GM19025 (cell line): ENCODE measurements around the gene NUAK1.

ENCODE experiments used
- ATAC-seq: cut with Tn5 transposase; IDR thresholded peaks from one replicate; pipeline ENCODE4 v1.9.1; 2021; ENCODE audit warnings: mild to moderate bottlenecking, low read depth, moderate library complexity; ENCODE audit not compliant: unreplicated experiment

Gene NUAK1

DNA sequence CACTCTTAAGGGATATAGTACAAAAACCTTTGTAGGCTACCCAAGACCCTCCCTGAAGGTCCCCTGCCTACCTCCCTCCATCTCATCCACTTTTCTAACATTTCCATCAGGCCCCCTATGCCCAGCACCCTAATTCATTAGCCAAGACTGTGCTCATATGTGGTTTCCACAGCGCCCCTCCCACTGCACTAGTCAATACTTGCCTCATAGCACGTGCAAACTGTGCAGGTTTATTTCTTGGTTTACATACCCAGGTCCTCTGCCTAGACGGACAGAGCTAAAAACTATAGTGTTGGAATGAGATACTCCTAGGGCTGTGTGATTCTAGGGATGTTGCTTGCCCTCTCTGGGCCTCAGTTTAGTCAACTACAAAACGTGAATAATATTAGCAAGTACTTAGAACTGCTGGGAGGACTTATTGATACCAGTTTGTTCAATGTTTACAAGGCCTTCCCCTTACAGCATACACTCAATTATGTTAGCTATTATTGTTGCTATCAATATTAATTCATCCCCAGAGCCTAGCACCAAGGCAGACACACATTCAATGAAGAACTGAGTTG, 50.4 kb downstream of the NUAK1 start:
- no peak for ATAC-seq

DNA sequence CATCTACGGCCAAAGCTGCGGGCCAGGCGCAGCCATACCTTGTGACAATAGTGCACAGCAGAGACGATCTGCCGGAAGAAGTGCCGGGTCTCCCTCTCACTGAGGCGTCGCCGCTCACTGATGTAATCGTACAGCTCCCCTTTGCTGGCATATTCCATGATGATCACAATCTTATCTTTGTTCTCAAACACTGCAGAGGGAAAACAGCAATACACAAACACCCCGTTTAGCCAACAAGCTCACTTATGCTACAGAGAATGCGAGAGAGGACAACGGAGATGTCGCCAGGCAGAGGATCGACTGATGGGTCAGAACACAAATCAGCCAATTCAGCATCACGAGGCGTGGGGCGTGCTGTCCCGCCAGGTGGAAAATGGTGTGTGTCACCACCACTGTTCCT, 52.1 kb downstream of the NUAK1 start:
- no peak for ATAC-seq

DNA sequence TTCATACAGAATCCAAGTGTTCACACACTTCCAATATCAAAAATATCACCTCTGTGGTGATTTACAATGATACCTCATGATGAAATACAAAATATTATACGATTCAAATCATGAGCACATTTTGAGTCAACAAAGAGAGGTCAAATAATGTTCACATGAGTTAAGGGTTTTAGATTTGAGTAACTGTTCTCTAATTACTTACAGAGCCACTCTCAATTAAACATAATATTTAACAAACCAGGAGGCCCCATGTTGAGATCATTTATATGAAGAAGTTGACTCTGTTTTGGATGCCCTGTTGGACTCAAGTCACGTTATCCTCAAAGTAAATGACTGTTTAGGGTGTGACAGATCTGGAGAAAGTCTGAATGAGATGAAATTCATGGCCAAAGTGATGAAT, 53.5 kb downstream of the NUAK1 start:
- no peak for ATAC-seq

DNA sequence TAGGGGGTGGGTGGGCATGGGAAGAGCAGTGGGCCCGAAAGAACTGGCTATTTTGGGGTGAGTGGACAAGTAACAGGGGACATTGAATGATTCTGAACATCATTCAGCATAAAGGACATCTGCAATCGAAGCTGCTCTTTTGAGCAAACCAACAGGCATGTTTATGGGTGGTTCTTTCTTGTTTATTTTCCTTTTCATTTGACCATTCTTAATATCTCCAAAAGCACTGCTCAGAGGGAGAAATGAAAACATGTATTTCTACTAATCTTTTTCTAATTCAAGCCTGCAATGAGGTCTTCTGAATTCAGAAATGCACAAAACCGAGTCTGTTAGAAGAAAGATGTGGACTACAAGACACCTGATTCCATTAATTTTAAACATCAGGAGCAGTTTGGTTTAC, 54.0 kb downstream of the NUAK1 start:
- no peak for ATAC-seq

DNA sequence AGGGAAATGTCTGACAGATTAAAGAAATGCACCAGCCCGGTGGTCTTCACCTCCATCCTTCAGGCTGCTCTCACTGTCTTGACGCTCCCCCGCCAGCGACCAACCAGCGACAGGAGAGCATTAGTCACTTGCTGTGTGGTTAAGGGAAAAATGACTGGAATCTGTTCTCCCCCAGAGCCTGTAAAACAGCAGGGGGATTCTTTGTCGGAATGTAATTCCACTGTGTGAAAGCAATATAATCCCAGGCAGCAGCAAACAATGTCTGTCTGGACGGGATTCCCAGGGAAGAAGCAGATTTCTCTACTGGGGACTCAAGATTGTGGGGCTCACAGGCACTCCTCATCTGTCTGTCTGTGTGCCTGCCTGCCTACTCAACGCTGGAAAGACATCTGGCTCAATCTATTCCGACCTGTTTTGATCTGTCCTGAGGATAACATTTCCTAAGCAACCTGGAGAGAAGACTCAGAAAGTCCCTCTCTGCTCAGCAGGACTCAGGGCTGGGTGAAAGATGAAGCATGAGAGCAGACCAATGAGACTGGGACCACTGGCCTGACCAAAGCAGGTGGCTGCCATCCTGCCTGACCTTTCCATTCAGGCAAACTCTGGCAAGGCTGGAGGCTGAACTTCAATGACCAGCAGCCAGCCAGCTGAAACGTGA, 54.6 kb downstream of the NUAK1 start:
- ATAC-seq, result no peak

DNA sequence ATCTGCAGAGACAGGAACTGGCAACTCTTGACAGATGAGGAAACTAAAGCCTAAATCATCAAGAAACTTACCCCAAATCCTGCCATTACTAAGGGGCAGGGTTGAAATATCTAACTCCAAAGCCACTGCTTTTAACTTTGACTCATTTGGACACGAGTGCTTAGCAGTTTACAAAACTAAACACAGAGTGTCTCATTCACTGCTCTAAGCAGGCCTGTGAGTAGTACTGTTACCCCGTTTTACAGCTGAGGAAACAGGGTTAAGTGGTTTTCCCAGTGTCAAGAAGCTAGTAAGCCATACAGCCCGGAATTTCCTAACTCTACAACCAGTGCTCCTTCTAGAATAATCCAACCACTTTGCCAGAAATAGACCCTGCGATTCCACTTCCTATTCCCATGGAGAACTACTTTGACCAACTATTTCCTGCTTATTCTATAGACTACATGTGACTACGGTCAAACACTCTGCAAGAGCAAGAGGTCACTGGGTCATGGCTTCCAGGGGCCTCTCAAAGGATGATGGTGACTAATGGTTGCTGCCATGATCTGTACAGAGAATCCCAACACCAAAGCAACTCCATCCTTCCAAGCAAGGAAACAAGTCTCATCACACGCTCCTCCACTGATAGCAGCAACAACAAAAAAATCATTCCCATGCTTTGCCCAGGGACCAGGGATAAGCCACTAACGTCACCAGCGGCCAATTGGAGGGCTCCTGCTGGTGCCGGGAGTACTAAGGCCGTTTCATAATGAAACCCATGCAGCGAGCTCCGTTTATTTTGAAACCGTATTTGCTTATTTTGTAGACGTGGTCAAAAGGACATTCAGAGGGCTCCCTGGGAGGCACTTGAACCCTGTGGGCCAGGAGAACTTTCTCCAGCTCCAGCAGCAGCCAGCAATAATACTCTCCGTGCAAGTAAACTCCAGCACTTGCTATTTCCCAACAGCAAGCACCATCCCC, 56.3 kb downstream of the NUAK1 start:
- ATAC-seq, result no peak

DNA sequence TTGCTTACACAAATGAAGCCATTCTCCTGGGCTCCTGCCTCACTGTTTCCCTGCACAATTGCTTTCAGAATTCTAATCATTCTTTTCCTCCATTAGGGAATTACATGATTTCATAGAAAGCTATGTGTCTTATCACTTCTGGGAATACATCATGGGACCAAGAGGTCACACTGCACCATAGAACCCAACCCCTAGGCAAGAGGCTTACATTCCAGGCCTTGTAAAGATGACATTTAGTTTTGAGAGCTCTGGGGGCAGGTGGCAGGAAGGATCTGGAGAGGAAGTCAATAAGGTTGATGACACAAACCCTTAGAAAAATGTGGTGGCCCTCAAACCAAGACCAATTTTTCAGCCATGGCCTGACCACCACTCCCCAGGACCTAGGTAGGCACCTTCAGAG, 57.1 kb downstream of the NUAK1 start:
- ATAC-seq, result no peak

DNA sequence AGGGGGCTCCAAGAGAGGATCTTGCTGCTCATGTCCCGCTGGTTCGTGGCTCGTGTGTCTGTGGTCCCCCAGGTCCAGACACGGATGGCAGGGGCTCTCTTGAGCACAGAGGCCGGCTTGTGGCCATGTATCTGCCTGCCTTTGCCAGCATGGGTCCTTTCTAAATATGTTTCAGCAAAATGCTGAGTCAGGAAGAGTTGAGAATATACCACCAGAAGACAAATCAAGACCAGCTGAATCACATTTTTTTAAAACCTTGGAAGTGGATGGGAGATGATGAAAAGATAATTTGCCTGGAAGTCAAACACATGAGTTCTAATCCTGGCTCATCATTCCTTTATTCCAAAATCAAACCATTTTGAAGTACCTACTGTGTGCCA, 58.0 kb downstream of the NUAK1 start:
- ATAC-seq, result no peak

DNA sequence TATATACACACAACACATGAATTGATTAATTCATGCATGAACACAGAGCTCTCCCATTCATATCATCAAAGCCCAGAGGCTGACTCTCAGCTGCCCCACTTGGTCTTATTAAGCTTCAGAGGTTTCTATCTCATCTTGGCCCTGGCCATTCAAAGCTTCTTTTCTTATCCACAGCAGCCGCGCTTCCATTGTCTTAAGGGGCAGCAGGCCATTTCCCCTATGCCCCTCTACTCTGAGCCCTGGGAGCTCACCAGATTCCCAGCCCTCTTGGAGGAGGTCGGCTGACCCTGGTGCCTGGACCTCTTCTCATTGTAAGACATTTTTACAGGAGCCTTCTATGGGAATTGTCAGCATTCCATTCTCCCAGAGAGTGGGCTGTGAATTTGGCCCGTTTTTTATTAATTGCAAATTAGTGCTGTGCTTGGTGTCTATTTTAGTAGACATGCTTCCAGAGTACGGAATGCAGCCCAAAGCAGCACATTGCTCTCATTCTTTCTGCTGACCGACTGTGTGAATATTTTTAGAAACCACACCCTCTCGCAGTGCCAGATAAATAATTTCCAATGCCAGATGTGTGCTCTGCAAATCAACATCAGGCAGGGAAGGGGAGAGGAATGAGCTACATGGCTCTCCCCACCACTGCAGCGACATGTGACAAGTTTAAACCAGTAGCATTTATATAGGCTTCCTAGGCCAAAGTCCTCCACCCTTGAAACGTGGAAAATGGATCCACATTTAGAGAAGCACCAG, 58.5 kb downstream of the NUAK1 start:
- ATAC-seq, result no peak

DNA sequence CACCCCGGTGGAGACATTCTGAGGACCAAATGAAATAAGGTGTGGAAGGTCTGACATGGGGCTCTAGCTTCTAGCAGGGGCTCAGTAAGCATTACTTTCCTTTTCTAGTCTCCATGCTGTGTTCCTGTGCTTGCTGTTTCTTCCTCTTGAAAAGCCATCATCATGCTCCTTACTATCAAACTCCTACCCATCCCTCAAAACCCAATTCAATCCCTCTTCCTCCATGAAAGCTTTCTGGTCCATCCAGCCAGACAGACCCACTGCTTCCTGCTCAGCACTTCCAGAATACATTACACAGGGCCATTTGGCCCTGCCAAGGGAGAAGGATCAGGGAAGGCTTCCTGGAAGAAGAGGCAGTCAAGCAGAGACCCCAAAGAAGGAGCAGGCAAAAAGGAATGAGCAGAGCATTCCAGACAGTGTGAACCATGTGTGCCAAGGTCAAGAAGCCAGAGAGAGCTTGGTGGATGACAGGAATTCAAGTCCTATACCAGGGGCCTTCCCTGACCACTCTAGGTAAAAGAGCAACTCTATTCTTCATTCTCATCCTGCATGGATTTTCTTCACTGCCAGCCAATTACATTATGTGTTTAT, 59.5 kb downstream of the NUAK1 start:
- ATAC-seq, result no peak

DNA sequence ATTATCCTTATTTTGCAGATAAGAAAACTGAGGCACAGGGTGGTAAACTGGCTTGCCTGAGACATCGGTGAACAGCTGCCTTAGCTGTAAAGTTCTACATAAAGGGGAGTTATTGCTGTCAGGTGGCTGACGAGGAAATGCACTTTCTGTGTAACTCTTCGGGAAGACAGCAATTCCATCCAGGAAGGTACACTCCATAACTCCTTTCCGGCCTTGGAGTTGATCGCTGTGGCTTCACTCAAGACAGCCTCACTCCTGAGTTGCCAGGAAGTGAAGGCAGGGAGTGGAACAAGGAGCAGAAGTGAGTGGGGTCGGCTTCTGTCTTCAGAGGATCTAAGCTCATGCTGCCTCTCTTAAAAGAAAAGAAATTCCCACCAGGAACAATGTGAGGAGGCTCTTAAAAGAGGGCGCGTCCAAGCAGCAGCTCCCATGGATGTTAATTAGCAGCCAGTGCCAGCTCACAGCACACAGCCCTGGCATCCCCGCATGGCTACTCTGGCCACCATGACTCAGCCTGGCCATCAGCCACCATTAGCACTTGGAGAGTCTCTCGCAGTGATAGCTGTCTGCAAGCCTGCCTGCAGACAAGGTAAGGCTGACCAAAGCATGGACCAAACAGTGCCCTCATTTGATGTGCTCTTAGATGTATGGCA, 60.3 kb downstream of the NUAK1 start:
- no peak for ATAC-seq

DNA sequence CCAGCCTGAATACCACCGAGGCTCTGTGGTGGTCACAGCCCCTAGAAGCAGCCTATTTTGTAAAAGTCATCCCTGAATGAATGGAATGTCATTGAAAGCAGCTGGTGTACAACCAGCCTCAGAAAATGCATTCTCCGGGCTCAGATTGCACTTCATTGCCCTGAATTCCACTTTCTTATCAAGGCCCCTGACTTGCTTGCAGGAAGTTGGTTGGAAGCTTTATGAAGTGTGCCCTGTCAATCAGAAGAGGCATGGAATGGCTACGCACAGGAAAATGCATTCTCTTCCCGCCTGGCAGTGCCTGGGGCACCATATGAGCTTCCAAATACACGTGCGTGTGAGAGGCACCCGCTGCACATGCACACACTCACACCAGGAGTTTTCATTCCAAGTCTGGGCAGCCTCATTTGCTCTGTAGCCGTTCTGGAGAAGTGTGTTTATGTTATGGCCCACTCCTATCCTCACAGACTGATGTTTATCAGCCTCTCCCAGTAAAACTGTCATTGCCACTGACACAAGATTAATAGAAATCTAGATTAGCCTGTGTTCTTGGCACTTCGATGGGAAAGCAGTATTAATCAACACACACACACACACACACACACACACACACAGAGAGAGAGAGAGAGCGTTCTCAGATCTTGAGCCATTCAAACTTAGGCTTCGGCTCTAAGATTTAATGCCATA, 63.9 kb downstream of the NUAK1 start:
- ATAC-seq, result no peak

DNA sequence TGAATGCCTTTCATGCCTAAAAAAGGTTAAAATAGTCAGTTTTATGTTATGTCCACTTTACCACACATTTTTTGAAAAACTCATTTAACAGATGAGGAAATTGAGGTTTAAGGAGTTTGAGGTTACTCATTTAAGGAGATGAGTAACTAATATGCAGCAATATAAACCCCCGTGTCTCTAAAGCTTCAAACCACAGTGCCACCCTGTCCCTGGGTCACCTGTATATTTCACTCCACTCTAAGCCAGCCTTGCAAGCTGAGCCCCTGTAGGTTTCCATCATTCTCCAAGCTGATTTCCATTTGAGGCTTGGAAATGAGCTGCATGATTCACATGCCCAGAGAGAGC, 64.4 kb downstream of the NUAK1 start:
- no peak for ATAC-seq

DNA sequence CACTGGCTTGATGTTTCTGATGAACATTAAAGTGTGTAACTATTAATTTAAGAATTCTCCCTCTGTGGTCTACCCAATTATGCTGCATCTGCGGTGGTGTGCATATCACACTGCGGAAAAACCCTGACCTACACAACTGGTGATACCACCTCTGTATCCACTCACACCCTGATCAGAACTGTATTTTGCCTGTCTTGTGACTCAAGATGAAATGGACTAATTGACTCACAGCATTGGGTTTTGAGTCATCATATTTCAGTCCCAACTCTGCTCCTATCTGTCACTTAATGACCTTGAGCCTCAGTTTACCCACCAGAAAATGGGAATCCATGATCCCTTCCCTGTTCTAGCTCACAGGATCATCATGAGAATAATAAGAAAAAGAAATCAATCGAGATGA, 65.6 kb downstream of the NUAK1 start:
- ATAC-seq, result no peak

DNA sequence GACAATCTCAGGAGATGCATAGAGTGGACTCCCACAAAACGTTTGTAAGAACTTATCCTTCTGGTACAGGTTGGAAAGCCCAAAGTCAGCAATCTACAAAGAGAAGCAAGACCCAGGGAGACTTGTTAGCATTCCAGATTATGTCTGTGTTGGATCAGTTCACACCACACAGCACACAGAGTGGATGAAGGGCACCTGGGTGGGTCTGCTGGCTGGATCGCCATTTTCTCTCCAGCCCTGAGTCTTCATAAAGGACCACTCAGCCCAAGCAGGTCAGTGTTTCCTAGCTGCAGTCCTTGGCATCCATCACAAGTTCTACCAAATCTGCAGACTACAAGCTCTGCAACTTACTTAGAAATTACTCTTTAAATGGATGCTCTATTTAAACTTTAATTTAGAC, 66.0 kb downstream of the NUAK1 start:
- ATAC-seq, result no peak

DNA sequence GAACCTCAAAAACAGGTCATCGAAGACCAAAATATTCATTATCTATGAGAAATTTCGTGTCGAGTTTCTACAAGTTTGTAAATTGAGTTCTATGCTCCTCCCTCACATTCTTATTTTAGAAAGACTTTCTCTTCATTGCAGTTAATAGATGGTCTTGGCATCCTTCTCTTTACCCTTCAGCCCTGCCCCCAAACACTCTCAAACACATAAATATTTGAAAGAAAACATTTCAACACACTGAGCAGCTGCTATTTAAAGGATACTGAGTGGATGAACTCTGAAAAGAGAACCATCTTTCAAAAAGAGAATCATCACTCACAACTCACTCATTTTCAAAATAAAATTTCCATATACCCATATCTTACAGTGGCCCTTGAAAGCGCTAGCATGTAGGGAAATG, 67.1 kb downstream of the NUAK1 start:
- no peak for ATAC-seq

DNA sequence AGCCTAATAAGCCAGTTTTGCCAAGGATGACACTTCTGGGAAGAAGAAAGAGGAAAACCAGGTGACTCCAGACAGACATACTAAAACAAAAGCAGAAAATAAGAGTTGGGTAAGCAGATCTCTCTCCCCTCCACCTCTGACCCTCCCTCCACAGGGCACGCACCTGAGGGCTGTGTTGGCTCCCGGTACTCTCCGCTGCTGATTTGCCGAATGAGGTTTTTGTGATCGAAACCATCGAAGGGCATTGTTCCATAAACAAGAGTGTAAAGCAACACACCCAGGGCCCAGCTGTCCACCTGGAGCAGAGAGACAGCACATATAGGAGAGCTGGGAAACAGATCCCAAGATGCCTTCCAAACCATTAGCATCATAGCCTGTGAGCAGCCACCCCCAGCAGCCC, 68.1 kb downstream of the NUAK1 start:
- ATAC-seq, result no peak

DNA sequence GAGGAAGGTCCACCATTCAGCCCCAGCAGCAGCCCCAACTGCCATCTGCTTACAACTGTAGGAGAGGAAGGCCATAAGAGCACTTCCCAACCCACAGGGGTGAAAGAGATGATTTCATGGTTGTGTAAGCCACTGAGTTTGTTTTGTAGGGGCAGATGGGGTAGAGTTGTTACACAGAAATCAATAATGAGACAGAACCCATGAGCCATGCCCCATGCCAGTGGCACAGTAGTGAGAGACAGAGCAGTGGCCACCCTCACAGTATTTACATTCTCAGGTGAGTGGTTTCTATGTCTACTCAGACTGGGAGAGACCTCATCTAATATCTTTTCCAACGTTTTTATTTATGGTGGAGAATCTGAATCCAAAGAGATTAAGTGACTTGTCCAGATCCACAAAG, 68.6 kb downstream of the NUAK1 start:
- no peak for ATAC-seq

DNA sequence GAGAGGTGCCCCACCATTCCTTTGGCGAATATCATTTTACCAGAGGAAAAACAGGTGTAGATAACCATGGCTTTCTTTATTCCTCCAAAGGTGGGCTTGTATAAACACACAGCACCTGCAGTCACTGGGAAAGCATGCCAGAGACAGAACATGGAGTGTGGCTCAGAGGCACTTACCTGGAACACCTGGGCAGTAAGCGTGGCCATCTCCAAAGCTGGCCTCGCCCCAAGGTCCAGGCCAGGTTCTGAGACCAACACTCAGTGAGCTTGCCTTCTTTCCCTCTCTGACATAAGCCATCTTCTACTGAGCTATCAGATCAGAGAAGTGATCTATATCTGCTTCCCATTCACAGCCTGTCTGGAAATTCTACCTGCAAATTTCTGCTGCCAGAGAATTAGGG, 70.5 kb downstream of the NUAK1 start:
- no peak for ATAC-seq
